Loucy (cell line): Measurements from ENCODE around the gene ARHGEF39.
A peak's percentile ranks its signal among the peaks of the same experiment; 100 is the strongest.

Experiments used
- H2AFZ ChIP-seq: fragments of 200-600 bp; sonication (generic); 2 replicates; pipeline ENCODE4 v1.6.0; 2016; ENCODE audit warnings: antibody characterized with exemption, mild to moderate bottlenecking, low read length, moderate library complexity
- H3F3A ChIP-seq: fragments of 200-600 bp; 2 replicates; pipeline ENCODE4 v1.6.0; 2016; ENCODE audit warnings: antibody characterized with exemption, low read depth, mild to moderate bottlenecking
- H3K27me3 ChIP-seq: fragments of 200-600 bp; sonication (generic); 2 replicates; pipeline ENCODE4 v1.6.1; 2014; ENCODE audit warnings: low read length, mild to moderate bottlenecking; ENCODE audit not compliant: insufficient read depth, poor library complexity, severe bottlenecking
- H3K36me3 ChIP-seq: fragments of 200-600 bp; sonication (generic); 2 replicates; pipeline ENCODE4 v1.6.1; 2016; ENCODE audit warnings: low read length; ENCODE audit not compliant: insufficient read depth
- H3K4me1 ChIP-seq: fragments of 200-600 bp; sonication (generic); 2 replicates; pipeline ENCODE4 v1.5.1; 2014; ENCODE audit warnings: low read length, mild to moderate bottlenecking; ENCODE audit not compliant: insufficient read depth, poor library complexity, severe bottlenecking
- H3K4me2 ChIP-seq: fragments of 200-600 bp; sonication (generic); 2 replicates; pipeline ENCODE4 v1.6.0; 2014; ENCODE audit warnings: antibody characterized with exemption, low read length, low read depth, mild to moderate bottlenecking; ENCODE audit not compliant: poor library complexity, severe bottlenecking
- H3K4me3 ChIP-seq: fragments of 200-600 bp; sonication (generic); 2 replicates; pipeline ENCODE4 v1.5.1; 2014; ENCODE audit warnings: low read length, mild to moderate bottlenecking, mixed read lengths; ENCODE audit not compliant: poor library complexity, severe bottlenecking
- H3K79me2 ChIP-seq: fragments of 200-600 bp; sonication (generic); 2 replicates; pipeline ENCODE4 v1.6.1; 2014; ENCODE audit warnings: low read length; ENCODE audit not compliant: insufficient read depth
- H3K9ac ChIP-seq: fragments of 200-600 bp; sonication (generic); 2 replicates; pipeline ENCODE4 v1.6.0; 2014; ENCODE audit warnings: mild to moderate bottlenecking, low read depth, low read length, moderate library complexity; ENCODE audit not compliant: poor library complexity, severe bottlenecking
- H3K9me2 ChIP-seq: fragments of 200-600 bp; sonication (generic); replicated peaks from 2 replicates; pipeline ENCODE4 v1.6.1; 2016; ENCODE audit warnings: low read depth, low read length, mixed read lengths
- H3K9me3 ChIP-seq: fragments of 200-600 bp; sonication (generic); 2 replicates; pipeline ENCODE4 v1.6.1; 2014; ENCODE audit warnings: mild to moderate bottlenecking, antibody characterized with exemption, low read length, low read depth; ENCODE audit not compliant: insufficient read depth
- H4K20me1 ChIP-seq: fragments of 200-600 bp; sonication (generic); 2 replicates; pipeline ENCODE4 v1.6.0; 2014; ENCODE audit warnings: antibody characterized with exemption, low read length, mild to moderate bottlenecking; ENCODE audit not compliant: insufficient read depth, poor library complexity, severe bottlenecking
- CTCF ChIP-seq: fragments of 200-600 bp; sonication (generic); conservative IDR thresholded peaks from 2 replicates; pipeline ENCODE4 v1.5.1; 2014; ENCODE audit warnings: mild to moderate bottlenecking, antibody characterized with exemption, low read length
- EZH2phosphoT487 ChIP-seq: fragments of 200-600 bp; IDR thresholded peaks from 2 replicates; pipeline ENCODE4 v1.6.1; 2018; ENCODE audit warnings: antibody characterized with exemption, mild to moderate bottlenecking, moderate library complexity, borderline replicate concordance

ARHGEF39 gene

GRCh38 chr9:35662437-35662836, 2.6 kb downstream of the ARHGEF39 start:
- Histone ChIP-seq H3K27me3 (no peaks in the 10 kb centered on the region), H4K20me1 (peaks cover 3% of the 10 kb centered on the region), H3K9me2 (no peaks in the 10 kb centered on the region), H3K4me2 (peak overlapping the region; percentile 87), H3F3A (0 out of 2 replicates have a peak, but pooled peaks cover 11% of the 10 kb centered on the region), H3K4me3 (peak overlapping the region; percentile 87), H3K36me3 (no peaks in the 10 kb centered on the region; the same call in 1 of the 2 replicates), H3K9me3 (no peaks in the 10 kb centered on the region), H2AFZ (no peak overlapping the region), H3K79me2 (peaks cover 65% of the 10 kb centered on the region), H3K4me1 (peaks cover 66% of the 10 kb centered on the region), H3K9ac (peak overlapping the region; percentile 95)
- TF ChIP-seq CTCF (no peak), EZH2phosphoT487 (no peak)

DNA sequence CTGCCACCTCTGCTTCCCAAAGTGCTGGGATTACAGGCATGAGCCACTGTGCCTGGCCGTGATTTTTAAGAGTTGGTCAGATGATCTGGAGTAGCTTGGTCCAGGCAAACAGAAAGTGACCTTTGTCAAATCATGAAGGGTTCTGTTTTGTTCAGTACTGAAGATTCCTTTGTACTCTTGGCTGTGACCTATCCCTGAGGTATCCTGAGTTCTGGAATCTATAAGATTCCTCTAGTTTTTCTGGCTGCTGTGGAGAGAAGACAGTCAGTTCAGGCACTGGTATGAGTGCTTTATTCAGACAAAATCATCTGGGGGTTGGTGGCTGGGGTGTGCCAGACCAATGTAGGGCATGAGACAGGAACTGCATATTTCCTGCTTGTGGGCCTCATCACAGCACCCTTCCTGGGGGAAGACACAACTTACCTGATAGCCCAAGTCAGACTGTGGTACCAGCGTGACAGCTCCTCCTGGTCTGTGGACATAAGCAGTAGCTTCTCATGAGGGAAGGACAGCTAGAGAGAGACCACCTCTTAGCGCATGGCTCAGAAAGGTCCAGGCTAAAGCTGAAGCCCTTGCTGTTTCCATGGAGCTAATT, 3.1 kb downstream of the ARHGEF39 start:
- no peak overlapping the region for H2AFZ ChIP-seq
- H4K20me1 ChIP-seq: peaks cover 3% of the 10 kb centered on the region
- H3K4me2 ChIP-seq: peak overlapping the region; percentile 87
- H3K79me2 ChIP-seq: peaks cover 65% of the 10 kb centered on the region
- peaks cover 72% of the 10 kb centered on the region for H3K4me1 ChIP-seq
- H3K4me3 ChIP-seq: peak overlapping the region; percentile 87
- H3K9me2 ChIP-seq: no peaks in the 10 kb centered on the region
- no peaks in the 10 kb centered on the region for H3K27me3 ChIP-seq
- TF ChIP-seq CTCF (no peak), EZH2phosphoT487 (no peak)
- H3K9ac ChIP-seq: peak overlapping the region; percentile 95
- no peaks in the 10 kb centered on the region for H3K9me3 ChIP-seq
- H3K36me3 ChIP-seq: no peaks in the 10 kb centered on the region; the same call in 1 of the 2 replicates
- 0 out of 2 replicates have a peak, but pooled peaks cover 16% of the 10 kb centered on the region for H3F3A ChIP-seq

- Histone ChIP-seq H3K9ac (peak overlapping the region; percentile 95), H4K20me1 (peaks cover 3% of the 10 kb centered on the region), H3K4me2 (peak overlapping the region; percentile 87), H3F3A (0 out of 2 replicates have a peak, but pooled peaks cover 16% of the 10 kb centered on the region), H3K9me3 (no peaks in the 10 kb centered on the region), H3K4me3 (peak overlapping the region; percentile 87), H3K9me2 (no peaks in the 10 kb centered on the region), H3K4me1 (peaks cover 81% of the 10 kb centered on the region), H3K79me2 (peaks cover 65% of the 10 kb centered on the region), H2AFZ (no peak overlapping the region), H3K36me3 (no peaks in the 10 kb centered on the region; the same call in 1 of the 2 replicates), H3K27me3 (no peaks in the 10 kb centered on the region)
- TF ChIP-seq EZH2phosphoT487 (no peak), CTCF (peak; percentile 53)
These were observed 4.0 kb downstream of the ARHGEF39 start for GRCh38 chr9:35660966-35661415.
